NCI-H2107 (cell line): ENCODE data around the gene LBR.

Source experiments
- DNase-seq: peaks from one replicate; lab custom pipeline; 2025; lab: John Stamatoyannopoulos, UW

The LBR gene

DNA sequence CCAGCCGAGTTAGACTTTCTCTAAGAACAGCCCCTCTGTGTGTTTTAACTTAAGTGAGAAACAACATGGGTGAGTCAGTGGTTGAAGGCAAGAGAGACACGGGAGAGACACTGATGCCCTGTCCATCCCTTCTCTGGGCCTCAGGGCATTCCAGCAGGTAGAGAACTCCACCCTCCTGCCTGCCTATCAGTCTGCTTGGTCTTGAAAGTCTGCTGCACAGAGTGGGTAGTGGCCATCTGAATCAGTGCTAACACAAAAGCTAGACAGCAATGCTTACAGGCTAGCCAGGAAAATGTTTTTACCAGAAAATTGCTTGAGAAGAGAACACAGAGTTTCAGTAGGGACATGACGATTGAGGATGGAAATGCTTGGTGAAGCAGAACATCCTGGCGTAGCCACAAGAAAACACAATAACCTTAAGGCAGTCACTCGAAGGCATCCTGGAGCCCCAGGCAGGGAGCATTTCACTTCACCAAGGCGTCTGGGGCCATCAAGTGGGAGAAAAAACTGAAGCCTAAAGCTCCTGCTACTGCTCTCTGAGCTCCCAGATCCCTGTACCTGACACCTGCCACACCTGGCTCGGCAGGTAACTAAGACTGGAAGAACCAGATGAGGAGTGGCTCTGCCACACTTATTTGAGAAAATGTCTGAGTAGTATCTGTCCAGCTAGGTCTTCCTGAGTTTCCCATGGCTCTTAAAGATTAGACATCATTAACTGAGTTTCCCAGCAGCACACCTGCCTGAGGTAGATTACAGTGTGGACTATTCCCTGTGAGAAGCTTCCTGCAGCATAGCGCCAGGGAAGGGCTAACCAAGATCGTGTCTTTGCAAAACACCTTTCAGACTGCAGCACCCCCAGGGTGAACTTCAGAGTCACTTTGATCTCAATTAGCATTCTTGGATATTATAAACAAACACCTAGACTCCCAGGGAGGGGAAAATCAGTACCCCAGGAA is 18.1 kb upstream of the LBR start:
- DNase-seq, result no peak

- no peak for DNase-seq
These were observed 14.3 kb upstream of the LBR start for GRCh38 chr1:225442123-225442505.

GRCh38 chr1:225441314-225442122 is 13.7 kb upstream of the LBR start:
- no peak for DNase-seq

GRCh38 chr1:225440380-225441221 is 12.8 kb upstream of the LBR start:
- no peak for DNase-seq

DNA sequence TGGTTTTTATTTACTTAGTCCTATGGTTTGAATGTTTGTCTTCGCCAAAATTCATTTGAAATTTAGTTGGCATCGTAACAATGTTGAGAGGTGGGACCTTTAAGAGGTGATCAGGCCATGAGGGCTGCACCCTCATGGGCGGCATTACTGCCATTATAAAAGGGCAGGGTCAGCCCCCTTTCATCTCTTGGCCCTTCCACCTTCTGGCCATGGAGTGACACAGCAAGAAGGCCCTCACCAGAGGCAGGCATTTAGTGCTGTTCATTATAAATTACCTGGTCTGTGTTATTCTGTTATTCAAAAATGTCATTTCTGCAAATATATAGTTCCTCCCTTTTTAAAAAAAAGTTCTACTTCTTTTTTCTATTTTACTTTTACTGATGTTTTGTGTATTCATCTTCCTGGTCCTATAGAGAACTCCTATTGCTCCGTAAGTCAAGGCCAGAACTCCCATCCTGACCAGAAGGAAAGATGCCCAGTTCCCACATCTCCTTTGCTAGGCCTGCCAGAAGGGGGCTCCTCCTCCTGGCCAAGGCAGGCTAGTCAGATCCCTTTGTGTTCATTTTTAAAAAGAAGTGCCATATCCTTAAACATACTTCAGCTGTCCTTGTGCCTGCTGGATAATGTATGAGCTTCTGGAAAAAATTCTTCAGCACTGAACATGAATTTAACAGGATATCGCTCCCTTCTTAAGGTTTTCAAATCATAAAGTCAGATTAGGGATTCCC is 10.0 kb upstream of the LBR start:
- no peak for DNase-seq

GRCh38 chr1:225435957-225436392 is 8.1 kb upstream of the LBR start:
- no peak for DNase-seq

DNA sequence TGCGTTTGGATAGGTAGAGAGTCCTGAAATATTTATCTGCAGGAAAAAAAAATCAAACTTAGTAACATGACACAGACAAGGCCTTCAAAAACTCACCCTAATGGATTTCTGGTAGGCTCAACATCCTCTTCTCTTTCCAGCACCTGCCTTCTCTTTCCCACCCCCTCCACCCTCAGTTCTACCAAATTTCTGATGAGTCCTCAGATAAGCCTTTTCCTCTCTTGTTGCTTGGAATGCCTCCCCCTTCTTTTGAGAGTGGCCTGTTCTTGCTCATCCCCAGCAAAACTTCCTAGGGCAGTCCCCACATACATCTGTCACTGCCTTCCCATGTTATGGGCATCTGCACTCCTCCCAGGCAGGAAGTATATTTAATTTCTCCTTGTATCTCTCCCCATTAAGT is 7.6 kb upstream of the LBR start:
- DNase-seq, result no peak

GRCh38 chr1:225435076-225435475 is 7.2 kb upstream of the LBR start:
- DNase-seq, result no peak

DNA sequence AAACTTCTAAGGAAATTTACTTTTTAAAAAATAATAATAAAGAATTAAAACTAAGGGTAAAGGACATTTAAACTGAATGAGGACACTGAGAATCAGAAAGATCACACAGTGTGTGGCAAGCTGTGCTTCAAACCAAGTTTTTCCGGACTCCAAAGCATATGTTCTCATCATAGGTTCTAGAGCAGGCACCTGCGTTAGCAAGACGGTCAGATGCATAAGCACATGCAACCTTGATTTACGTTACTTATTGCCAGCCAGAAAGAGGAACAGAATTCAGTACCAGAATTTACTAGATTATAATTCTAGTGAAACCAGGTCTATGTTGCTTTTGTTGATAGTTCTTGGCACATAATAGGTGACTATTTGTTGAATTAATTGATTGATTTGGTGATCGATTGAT is 6.2 kb upstream of the LBR start:
- DNase-seq, result no peak

- DNase-seq, result no peak
These were observed 3.4 kb upstream of the LBR start for GRCh38 chr1:225431081-225431863.

- DNase-seq, result no peak
These were observed 2.5 kb upstream of the LBR start for GRCh38 chr1:225430301-225430700.

- no peak for DNase-seq
These were observed 1.1 kb upstream of the LBR start for GRCh38 chr1:225428881-225429455.

DNA sequence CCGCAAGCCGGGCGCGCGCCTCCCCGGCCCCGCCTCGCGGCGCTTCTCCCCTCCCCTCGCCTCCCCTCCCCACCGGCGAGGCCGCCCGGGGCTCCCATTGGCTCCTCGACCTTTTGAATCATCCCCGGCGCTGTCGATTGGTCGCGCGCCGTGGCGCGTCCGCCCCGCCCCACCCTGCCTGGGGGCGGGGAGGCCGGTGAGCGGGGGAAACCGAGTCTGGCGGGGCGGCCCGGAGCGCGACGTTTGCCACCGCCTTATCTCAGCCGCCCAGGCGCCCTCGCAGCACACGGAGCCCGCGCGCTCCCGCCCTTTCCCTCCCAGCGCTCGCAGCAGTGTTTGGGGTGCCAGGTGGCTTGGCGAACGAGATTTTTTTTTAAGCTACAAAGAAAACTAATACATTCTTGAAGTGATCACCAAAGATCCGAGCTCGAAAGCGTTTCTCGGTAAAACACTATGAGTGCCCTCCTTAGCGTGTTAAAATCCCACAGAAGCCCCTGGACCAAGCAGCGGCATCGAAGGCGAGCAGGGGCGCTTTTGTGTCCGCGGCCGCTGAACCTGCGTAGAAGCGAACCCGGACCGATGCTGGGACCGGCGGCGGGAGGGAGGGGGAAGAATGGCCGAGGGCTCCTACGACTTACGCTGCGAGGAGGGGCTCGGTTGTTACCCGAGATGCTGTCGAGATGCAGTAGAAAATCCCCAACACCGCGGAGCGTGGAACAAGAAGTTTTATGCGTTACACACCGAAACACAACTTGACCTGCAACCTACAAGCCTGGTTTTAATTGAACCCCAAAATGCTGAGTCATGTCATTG is 436 bp upstream of the LBR start:
- DNase-seq, result peak; percentile 93

DNA sequence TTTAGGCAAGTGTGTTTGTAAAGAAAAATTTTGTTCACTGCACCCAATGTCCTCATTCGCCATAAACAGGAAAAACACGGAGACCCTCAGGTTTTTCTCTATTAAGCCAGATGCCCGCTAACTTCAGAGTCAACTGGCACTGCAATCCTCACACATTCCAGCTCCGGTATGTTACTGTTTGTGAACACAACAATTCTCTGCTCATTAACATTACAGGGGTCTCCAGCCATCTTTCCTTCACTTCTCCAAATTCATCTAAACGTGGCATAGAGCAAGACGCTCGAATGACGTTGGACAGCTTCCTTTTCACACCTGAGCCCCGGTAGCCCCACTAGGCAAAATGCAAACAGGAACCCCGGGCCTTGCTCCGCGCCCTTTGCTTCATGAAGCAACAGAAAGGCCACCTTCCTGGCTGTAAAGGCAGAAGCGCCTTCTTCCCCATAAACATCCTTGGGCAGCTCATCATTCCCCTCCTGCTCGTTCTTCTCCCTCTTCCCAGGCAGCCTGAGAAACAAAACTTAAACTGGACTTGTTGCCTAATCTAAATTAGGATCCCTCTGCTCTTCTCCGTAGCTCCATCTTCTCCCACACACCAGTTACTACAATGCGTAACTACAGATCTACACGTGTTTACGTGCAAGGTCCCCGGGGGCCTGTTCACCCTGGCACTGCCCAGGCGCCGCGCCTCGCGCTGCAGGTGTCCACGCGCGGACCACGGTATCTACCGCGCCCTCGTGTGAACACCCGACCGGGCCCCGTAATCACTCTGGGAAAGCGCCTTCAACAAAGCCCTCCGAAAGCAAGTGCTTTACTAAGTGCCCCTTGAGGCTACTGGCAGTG is 1.2 kb downstream of the LBR start:
- DNase-seq, result peak; percentile 55

GRCh38 chr1:225425201-225425786 is 2.5 kb downstream of the LBR start:
- DNase-seq, result no peak

DNA sequence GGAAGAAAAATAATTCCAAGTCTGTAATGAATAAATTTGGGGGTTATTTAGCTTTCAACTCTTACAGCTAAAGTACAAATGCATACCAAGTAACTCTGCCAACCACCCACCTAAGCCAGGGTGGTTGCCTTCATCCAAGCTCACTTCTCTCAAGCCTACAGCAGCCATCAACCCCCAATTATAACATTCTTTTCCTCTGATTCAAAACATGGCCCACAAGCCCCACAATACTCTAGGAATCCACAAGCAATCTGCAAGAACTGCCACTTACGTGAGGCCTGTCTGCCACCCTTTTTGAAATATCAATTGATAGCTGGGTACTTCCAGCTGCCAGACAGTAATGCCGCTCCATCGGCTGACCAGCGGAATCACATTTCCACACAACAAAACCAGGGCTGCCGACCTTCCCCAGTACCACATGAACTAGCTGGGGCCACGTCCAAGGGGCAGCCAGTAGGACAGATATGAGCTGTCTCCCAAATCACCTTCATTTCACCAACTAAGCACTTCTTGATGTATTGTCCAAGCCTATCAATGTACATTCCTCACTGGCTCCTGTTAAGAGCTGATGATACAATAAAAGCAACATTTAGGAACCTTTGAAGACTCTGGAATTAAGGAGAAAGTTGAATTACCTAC is 3.2 kb downstream of the LBR start:
- DNase-seq, result no peak

DNA sequence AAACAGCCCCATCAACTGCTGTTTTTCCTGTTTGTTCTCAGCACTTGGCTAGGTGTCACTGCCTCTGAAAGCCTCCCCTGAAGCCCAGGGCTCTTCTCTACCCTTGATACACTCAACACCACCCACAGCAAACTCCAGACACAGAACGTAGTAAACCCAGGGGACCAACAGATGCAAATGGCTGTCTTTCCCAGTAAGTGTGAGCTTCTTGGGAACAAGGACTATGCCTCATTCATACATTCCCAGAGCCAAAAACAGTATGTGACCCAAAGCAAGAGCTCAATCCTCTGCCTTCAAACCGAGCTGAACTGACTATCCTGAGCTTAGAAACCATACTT is 4.4 kb downstream of the LBR start:
- DNase-seq, result no peak
